HG03103 (cell line): ENCODE measurements around the gene KIRREL3.

Experiments
- ATAC-seq: cut with Tn5 transposase; IDR thresholded peaks from one replicate; pipeline ENCODE4 v1.9.1; 2021; ENCODE audit warnings: low read depth; ENCODE audit not compliant: unreplicated experiment

KIRREL3 gene

GRCh38 chr11:126594921-126595367 lies 405.6 kb downstream of the KIRREL3 start:
- no peak for ATAC-seq

GRCh38 chr11:126592496-126593410 lies 407.8 kb downstream of the KIRREL3 start:
- ATAC-seq = no peak

GRCh38 chr11:126591966-126592489 lies 408.5 kb downstream of the KIRREL3 start:
- ATAC-seq = no peak

- ATAC-seq = no peak
Measured at GRCh38 chr11:126589492-126589803, 411.1 kb downstream of the KIRREL3 start.

GRCh38 chr11:126588630-126589491 lies 411.7 kb downstream of the KIRREL3 start:
- no peak for ATAC-seq

GRCh38 chr11:126587541-126587940 lies 413.0 kb downstream of the KIRREL3 start:
- no peak for ATAC-seq

GRCh38 chr11:126585774-126586491 lies 414.6 kb downstream of the KIRREL3 start:
- ATAC-seq = no peak

- ATAC-seq = no peak
Measured at GRCh38 chr11:126585388-126585773, 415.2 kb downstream of the KIRREL3 start.

GRCh38 chr11:126583594-126584427 lies 416.8 kb downstream of the KIRREL3 start:
- no peak for ATAC-seq

GRCh38 chr11:126583101-126583500 lies 417.5 kb downstream of the KIRREL3 start:
- ATAC-seq = no peak

- ATAC-seq = no peak
Measured at GRCh38 chr11:126581871-126582648, 418.5 kb downstream of the KIRREL3 start.

GRCh38 chr11:126578426-126578825 lies 422.1 kb downstream of the KIRREL3 start:
- ATAC-seq = no peak

GRCh38 chr11:126578021-126578420 lies 422.5 kb downstream of the KIRREL3 start:
- no peak for ATAC-seq

- no peak for ATAC-seq
Measured at GRCh38 chr11:126575849-126576248, 424.7 kb downstream of the KIRREL3 start.

- no peak for ATAC-seq
Measured at GRCh38 chr11:126573325-126573978, 427.1 kb downstream of the KIRREL3 start.

- no peak for ATAC-seq
Measured at GRCh38 chr11:126570489-126570888, 430.1 kb downstream of the KIRREL3 start.

- ATAC-seq = no peak
Measured at GRCh38 chr11:126567419-126567818, 433.2 kb downstream of the KIRREL3 start.

GRCh38 chr11:126564566-126564965 lies 436.0 kb downstream of the KIRREL3 start:
- ATAC-seq = no peak
